Mucosa of descending colon (tissue), 3 donors: Measurements from ENCODE around the gene EML3. TPM values are rescaled to one million over a fixed set of nuclear protein-coding genes. Genes with fewer than 3 reads are reported as not detected.

Experiments
- ATAC-seq: fragments of 200-7000 bp; cut with Tn5 transposase; one replicate; pipeline ENCODE4 v1.9.1; 2020; ENCODE audit warnings: mild to moderate bottlenecking, moderate library complexity
- DNase-seq, 3 donors: peaks; one replicate each; pipeline ENCODE4 v3.0.0-alpha.2; 2020
- H3K36me3 ChIP-seq: fragments of 200-600 bp; one replicate; pipeline ENCODE4 v1.8.0; 2021; ENCODE audit warnings: low read depth, mild to moderate bottlenecking
- H3K4me1 ChIP-seq: fragments of 200-600 bp; one replicate; pipeline ENCODE4 v1.8.0; 2021; ENCODE audit warnings: low read depth, mild to moderate bottlenecking
- H3K4me3 ChIP-seq: fragments of 200-600 bp; one replicate; pipeline ENCODE4 v1.8.0; 2021; ENCODE audit warnings: mild to moderate bottlenecking
- H3K9me3 ChIP-seq: fragments of 200-600 bp; one replicate; pipeline ENCODE4 v1.8.0; 2021; ENCODE audit warnings: mild to moderate bottlenecking
- intact Hi-C, 2 donors: fragments of 100-400 bp; cut with DNase I in 1 of 2; cut with micrococcal nuclease in 1 of 2; formaldehyde crosslinking; loops; one replicate each; pipeline versions ENCODE4 v1.11.0 to v1.11.1; 2022; cut with DNase I, micrococcal nuclease
- total RNA-seq, 3 donors: library from RNA; stranded (reverse); fragmentation: NEBNext Ultra II Directional in 2 of 3; extraction: Animal tissue kit (Norgen Biotek cat#: 25700) in 2 of 3; gene quantifications; one replicate each; pipeline versions ENCODE4 v1.2.1 to v1.2.4, GENCODE V29; 2021 to 2023
- TF ChIP-seq, protein P1 (sequence below): fragments of 200-600 bp; IDR thresholded peaks from one replicate; pipeline ENCODE4 v1.8.0; 2022; ENCODE audit warnings: antibody characterized with exemption, mild to moderate bottlenecking
- donor health status: DM: no; HTN: no; CAD: no; lungs with moderate emphysema.
- donor health status: DM: no; HTN: no; CAD: no.
- donor health status: DM: no; HTN: yes; CAD: no.

EML3 gene
- total RNA-seq, 3 donors from 2014 or later = 54.6 to 57.7 (median 57.7) TPM

- DNase-seq (no peak), ATAC-seq (no peak)
- TF ChIP-seq, protein P1, sequence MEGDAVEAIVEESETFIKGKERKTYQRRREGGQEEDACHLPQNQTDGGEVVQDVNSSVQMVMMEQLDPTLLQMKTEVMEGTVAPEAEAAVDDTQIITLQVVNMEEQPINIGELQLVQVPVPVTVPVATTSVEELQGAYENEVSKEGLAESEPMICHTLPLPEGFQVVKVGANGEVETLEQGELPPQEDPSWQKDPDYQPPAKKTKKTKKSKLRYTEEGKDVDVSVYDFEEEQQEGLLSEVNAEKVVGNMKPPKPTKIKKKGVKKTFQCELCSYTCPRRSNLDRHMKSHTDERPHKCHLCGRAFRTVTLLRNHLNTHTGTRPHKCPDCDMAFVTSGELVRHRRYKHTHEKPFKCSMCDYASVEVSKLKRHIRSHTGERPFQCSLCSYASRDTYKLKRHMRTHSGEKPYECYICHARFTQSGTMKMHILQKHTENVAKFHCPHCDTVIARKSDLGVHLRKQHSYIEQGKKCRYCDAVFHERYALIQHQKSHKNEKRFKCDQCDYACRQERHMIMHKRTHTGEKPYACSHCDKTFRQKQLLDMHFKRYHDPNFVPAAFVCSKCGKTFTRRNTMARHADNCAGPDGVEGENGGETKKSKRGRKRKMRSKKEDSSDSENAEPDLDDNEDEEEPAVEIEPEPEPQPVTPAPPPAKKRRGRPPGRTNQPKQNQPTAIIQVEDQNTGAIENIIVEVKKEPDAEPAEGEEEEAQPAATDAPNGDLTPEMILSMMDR = no peak
- Histone ChIP-seq H3K4me1 (peaks cover 9% of the 10 kb centered on the region), H3K4me3 (no peak overlapping the region), H3K36me3 (no peaks in the 10 kb centered on the region), H3K9me3 (no peaks in the 10 kb centered on the region)
- intact Hi-C loops = no loop called here
These were observed 33.3 kb downstream of the EML3 start for GRCh38 chr11:62579252-62579651.

DNA sequence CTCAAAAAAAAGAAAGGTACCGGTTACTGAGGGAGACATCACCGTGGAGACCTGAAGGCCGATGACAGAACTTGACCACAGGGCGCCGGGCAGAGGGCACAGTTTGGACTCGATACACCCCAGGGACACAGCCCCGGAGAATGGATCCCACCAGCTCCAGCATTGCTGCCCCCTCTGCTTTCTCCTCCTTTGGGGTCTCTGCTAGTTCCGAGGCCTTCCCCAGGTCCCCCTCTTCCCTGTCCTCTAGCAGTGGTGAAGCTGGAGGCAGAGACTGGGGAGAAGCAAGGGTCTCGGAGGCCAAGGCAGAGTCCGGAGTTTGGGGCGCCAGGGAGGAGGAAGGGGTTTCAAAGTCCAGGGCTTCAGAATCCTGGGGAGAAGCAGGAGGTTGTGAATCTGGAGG, 34.0 kb downstream of the EML3 start:
- Histone ChIP-seq H3K4me1 (peaks cover 9% of the 10 kb centered on the region), H3K4me3 (no peak overlapping the region), H3K9me3 (no peaks in the 10 kb centered on the region), H3K36me3 (no peaks in the 10 kb centered on the region)
- DNase-seq (peak in 1 of 3 donors; percentile 39), ATAC-seq (no peak)
- TF ChIP-seq, protein P1 = no peak
- intact Hi-C loops = no loop called here

DNA sequence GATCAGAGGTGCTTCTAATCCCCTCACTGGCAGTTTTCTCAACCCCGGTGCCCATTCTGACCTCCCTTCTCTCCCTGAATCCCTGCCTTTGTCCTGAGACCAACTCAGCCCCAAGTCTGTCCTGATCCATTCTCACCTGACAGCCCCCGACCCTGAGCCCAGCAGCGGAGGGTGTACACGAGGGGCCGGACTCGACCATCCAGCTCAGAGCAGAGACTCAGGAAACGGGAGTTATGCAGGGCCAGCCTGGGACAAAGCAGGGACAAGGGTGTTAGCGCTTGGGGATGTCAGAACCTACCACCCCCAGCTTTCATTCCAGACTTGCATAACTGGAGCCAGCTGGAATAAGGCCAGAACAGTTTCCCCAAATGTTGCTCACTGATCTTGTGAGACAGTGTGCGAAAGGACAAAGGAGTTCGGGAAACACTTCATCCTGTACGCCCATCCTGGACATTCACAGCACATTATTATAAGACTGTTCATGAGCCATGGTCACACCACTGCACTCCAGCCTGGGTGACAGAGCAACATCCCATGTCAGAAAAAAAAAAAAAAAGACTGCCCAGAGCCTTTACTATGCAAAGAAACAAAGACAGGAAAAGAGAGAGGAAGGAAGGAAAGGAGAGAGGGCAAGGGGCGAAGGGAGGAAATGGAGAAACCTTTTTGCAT, 35.4 kb downstream of the EML3 start:
- Histone ChIP-seq H3K9me3 (no peaks in the 10 kb centered on the region), H3K36me3 (no peaks in the 10 kb centered on the region), H3K4me1 (peaks cover 16% of the 10 kb centered on the region), H3K4me3 (no peak overlapping the region)
- ATAC-seq (no peak), DNase-seq (peak in 1 of 3 donors; percentile 51)
- intact Hi-C loops = no loop called here
- TF ChIP-seq, protein P1 = no peak

DNA sequence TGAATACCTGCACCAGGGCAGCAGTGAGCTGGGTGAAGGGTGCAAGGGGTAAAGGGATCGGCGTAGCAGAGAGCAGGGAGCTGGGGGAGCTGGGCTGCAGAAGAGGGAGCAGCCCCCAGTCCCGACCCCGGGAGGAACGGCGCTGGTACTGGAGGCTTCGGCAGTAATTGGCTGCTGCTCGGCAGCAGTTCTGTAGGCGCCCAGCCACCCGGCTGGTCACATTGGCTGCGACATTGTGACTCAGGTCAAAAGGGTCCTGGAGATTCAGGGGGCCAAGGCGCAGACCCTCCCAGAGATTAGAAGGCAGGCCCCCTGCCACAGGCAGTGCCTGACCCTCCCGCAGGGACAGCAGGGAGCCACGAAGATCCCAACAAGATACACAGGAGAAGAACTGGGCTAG, 36.7 kb downstream of the EML3 start:
- DNase-seq (peak in 1 of 3 donors; percentile 53), ATAC-seq (no peak)
- H3K36me3 ChIP-seq = no peaks in the 10 kb centered on the region
- peaks cover 18% of the 10 kb centered on the region for H3K4me1 ChIP-seq
- H3K9me3 ChIP-seq = no peaks in the 10 kb centered on the region
- TF ChIP-seq, protein P1 = no peak
- H3K4me3 ChIP-seq = no peak overlapping the region
- intact Hi-C loops = no loop called here

GRCh38 chr11:62575156-62575555, 37.4 kb downstream of the EML3 start:
- DNase-seq (peak; percentile 57 to 76 (median 65)), ATAC-seq (peak; percentile 22)
- intact Hi-C loops = no loop called here
- H3K4me3 ChIP-seq = no peak overlapping the region
- H3K4me1 ChIP-seq = peaks cover 18% of the 10 kb centered on the region
- peaks cover 5% of the 10 kb centered on the region for H3K36me3 ChIP-seq
- TF ChIP-seq, protein P1 = no peak
- H3K9me3 ChIP-seq = no peaks in the 10 kb centered on the region
